ENCODE results near the gene LAG3.

DNA sequence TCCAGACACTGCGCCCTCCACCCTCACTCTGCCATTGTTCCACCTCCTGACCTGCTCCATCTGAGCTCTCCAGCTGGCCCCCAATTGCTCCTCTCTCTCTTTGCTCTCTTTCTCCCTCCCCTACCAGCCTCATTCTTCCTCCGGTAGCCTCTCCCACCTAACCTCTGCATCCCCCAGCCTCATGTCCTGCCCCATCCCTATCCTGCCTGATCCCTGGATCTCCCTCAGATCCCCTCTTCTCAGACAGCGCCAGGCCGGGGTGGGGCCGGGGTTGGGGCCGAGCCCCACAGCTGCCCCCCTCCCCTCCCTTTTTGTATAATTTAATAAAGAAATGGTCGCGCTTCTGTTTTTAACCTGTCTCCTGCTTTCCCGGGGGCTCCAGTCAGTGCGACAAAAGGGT, 1.7 kb upstream of the LAG3 start:
- TF ChIP-seq, protein P1, sequence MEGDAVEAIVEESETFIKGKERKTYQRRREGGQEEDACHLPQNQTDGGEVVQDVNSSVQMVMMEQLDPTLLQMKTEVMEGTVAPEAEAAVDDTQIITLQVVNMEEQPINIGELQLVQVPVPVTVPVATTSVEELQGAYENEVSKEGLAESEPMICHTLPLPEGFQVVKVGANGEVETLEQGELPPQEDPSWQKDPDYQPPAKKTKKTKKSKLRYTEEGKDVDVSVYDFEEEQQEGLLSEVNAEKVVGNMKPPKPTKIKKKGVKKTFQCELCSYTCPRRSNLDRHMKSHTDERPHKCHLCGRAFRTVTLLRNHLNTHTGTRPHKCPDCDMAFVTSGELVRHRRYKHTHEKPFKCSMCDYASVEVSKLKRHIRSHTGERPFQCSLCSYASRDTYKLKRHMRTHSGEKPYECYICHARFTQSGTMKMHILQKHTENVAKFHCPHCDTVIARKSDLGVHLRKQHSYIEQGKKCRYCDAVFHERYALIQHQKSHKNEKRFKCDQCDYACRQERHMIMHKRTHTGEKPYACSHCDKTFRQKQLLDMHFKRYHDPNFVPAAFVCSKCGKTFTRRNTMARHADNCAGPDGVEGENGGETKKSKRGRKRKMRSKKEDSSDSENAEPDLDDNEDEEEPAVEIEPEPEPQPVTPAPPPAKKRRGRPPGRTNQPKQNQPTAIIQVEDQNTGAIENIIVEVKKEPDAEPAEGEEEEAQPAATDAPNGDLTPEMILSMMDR (IDR thresholded peaks at IDR 0.05; ENCODE audit: insufficient read depth, low read length, poor library complexity, severe bottlenecking), result no peak
- no peak for TF ChIP-seq EZH2phosphoT487 (conservative IDR thresholded peaks at IDR 0.05; ENCODE audit: low read length)
